Kidney epithelial cell (primary cell): ENCODE measurements around the gene MLYCD. TPM values are rescaled to one million over a fixed set of nuclear protein-coding genes. Genes with fewer than 3 reads are reported as not detected.

Experiments
- DNase-seq: peaks from one replicate; pipeline ENCODE4 v3.0.0-alpha.2; 2010; ENCODE audit warnings: low read depth
- H3K27me3 ChIP-seq: 2 replicates; pipeline ENCODE4 v1.6.0; 2011; ENCODE audit warnings: low read length; ENCODE audit not compliant: control insufficient read depth, insufficient read depth
- H3K36me3 ChIP-seq: 2 replicates; pipeline ENCODE4 v1.5.1; 2011; ENCODE audit warnings: low read length; ENCODE audit not compliant: control insufficient read depth, insufficient read depth
- H3K4me3 ChIP-seq: 2 replicates; pipeline ENCODE4 v1.5.1; 2011; ENCODE audit warnings: low read depth, mild to moderate bottlenecking, control low read depth, low read length
- total RNA-seq: library from RNA; depleted of rRNA; stranded (reverse); fragments of >200 nt; gene quantifications from 2 replicates; pipeline ENCODE4 v1.2.3, GENCODE V29; 2015
- TF ChIP-seq, protein P1 (sequence below): IDR thresholded peaks from 2 replicates; pipeline ENCODE4 v1.5.1; 2011; ENCODE audit warnings: mild to moderate bottlenecking, moderate library complexity, low read length, control low read depth, inconsistent platforms; ENCODE audit not compliant: insufficient read depth, poor library complexity, severe bottlenecking

The MLYCD gene
- total RNA-seq, 1 donor from 2014 or later, result 3.5 TPM

DNA sequence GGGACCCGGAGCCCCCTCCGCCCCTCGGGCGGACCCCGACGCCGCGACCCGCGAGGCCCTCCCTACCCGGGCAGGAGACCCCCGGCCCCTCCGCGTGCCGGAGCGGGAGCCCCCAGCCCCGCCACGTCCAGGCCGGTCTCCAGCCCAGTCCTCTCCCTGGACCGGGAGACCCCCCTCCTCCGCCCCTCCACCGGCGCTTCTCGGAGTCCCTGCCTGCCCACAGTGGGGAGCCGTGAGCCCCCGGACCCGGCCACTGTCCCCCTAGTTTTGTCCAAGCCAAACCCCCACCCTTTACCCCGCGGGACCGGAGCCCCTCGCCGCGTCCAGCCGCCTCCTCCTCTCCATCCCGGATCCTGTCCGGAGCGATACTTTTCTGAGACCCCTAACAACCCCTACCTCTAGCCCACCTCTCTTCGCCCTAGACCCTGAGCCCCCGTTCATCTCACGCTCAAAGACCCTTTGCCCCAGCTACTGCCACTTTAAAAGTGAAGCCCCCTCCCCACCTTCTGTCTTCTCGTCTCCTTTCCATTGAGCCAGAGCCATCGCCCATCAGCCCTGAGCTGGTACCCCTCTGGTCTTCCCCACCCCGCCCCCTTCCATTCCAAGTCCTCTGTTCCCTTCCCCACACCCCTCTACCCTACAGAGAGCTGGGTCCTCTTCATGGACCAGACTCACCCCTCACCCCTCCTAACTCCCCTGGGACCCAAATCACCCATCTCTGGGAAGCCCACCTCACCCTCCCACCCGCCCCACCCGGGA lies 70.2 kb downstream of the MLYCD start:
- DNase-seq, result no peak
- H3K36me3 ChIP-seq, result no peaks in the 10 kb centered on the region
- no peak overlapping the region for H3K4me3 ChIP-seq
- H3K27me3 ChIP-seq, result peaks cover 36% of the 10 kb centered on the region
- TF ChIP-seq, protein P1, sequence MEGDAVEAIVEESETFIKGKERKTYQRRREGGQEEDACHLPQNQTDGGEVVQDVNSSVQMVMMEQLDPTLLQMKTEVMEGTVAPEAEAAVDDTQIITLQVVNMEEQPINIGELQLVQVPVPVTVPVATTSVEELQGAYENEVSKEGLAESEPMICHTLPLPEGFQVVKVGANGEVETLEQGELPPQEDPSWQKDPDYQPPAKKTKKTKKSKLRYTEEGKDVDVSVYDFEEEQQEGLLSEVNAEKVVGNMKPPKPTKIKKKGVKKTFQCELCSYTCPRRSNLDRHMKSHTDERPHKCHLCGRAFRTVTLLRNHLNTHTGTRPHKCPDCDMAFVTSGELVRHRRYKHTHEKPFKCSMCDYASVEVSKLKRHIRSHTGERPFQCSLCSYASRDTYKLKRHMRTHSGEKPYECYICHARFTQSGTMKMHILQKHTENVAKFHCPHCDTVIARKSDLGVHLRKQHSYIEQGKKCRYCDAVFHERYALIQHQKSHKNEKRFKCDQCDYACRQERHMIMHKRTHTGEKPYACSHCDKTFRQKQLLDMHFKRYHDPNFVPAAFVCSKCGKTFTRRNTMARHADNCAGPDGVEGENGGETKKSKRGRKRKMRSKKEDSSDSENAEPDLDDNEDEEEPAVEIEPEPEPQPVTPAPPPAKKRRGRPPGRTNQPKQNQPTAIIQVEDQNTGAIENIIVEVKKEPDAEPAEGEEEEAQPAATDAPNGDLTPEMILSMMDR, result no peak

DNA sequence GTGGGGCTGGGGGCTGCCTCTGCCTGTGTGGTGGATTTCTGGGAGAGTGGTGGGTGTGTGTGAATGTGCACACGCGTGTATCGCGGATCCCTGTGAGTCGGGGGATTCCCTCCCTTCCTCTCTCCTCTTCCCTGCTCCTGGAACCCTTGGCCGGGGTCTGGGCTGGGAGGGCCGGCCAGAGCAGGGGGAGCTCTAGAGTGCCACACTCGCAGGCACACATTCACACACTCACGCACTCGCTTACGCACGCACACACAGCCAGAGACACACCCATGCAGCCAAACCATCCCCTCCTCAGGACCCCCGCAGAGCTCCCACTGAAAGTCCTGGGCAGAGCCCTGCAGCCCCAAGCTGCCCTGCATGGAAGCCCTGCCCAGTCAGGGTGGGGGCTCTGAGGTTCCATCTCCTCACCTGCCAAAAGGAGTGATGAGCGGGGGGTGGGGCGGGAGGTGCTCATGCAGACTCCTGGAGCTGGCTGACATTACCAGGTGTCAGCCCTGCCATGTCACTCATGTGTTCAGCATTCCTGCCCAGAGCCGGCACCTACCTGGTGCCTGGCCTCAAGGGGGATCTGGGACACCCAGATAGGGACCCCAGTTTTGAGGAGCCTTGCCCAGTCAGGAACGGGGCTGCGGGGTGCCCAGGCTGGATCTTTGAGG lies 71.0 kb downstream of the MLYCD start:
- Histone ChIP-seq H3K4me3 (no peak overlapping the region), H3K36me3 (no peaks in the 10 kb centered on the region), H3K27me3 (peaks cover 40% of the 10 kb centered on the region)
- DNase-seq, result no peak
- TF ChIP-seq, protein P1, result no peak

DNA sequence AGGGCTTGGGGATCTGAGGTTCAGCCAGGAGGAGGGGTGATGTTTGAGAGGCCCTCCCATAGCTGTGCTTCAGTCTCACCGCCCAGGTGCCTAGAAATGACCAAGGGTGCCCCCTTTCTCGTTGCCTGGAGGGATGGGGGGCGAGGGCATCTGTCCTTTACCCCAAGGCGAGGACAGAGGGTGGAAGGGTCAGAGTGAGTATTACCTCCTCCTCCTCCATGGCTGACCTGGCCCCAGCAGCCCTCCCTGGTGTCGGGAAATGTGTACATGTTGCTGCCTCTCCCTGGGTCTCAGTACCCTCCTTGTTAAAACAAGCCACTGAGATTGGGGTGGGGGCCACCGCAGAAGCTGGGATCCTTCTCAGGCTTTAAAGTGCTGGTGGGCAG lies 71.5 kb downstream of the MLYCD start:
- Histone ChIP-seq H3K27me3 (peaks cover 40% of the 10 kb centered on the region), H3K4me3 (no peak overlapping the region), H3K36me3 (no peaks in the 10 kb centered on the region)
- TF ChIP-seq, protein P1, result no peak
- no peak for DNase-seq

DNA sequence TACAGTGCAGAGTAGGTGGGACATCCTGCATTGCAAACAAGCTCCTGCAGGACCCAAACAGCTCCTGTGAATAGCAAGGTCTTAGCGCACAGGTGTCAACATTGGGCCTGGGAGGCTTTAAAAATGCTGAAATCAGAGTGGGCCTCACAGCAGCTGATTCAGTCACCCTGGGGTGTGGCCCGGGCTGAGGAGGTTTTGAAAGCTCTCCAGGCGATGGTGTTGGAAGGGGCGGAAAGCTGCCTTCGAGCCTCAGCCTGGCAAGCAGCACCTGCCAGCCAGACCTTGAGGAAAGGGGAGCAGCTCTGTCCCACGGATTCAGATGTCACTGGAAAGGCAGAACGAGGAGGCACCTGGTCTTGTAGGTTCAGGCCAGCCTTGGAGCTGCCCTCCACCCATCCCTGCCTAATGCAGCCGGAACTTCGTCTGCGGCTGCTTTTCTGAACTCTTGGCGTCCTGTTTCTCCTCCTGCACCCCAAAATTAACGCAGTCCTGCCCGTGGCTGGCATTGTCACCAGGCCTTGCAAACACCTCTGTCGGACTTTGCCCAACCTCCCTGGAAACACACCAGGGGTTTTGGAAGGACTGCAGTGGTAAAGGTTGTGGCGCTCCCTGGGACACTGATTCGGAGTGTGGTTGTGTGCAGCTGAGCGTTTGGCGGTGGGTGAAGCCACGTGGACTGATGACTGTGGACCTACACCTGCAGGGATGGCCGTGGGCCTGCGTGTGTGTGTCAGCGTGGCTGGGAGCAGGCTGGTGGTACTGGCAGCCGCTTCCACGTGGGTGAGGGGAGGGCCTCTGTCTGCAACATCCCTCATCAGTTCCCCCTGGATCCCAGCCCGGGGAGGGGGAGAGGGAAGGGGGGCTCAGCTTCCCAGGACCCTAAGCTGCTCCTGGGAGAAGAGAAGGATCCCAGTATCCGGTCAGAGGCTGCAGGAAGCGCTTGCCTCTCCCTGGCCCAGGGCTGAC lies 72.5 kb downstream of the MLYCD start:
- Histone ChIP-seq H3K36me3 (no peaks in the 10 kb centered on the region), H3K4me3 (no peak overlapping the region), H3K27me3 (peaks cover 40% of the 10 kb centered on the region)
- DNase-seq, result no peak
- TF ChIP-seq, protein P1, result no peak

DNA sequence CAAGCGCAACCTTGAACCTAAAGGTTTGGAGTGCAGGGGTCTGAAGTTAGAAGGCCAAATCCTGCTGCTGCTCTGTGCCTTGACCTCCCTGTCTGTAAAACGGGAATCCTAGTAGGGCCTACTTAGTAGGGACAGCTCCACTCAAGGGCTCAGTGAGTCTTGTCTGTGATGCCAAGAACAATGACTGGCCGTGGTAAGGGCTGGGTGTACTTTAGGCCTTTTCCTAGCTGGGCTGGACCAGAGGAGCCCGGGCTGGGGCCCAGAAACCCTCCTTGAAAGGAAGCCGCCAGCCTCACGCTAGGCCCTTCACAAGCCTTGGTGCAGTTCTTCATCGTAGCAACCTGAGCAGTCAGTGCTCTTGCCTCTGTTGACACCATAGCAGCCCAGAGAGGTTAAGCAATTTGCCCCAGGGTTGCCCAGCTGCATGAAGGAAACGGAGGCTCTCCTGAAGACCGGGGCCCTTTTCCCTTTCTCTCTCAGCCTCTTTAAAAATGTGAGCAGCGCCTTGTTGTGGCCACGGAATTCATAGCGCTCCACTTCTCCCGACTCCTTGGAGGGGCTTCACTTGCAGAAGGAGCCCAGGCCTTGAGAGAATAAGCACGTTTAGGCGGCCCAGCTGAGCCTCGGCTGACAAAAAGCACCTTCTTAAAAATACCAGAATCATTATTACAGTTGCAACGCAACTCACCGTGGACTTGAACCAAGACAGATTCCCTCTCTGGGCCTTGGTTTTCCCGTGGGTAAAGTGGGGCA lies 73.5 kb downstream of the MLYCD start:
- no peak overlapping the region for H3K4me3 ChIP-seq
- no peak for DNase-seq
- H3K27me3 ChIP-seq, result peaks cover 41% of the 10 kb centered on the region
- H3K36me3 ChIP-seq, result no peaks in the 10 kb centered on the region
- TF ChIP-seq, protein P1, result no peak
